GM21447 (cell line): ENCODE data around the gene AURKAIP1.
A peak's percentile ranks its signal among the peaks of the same experiment; 100 is the strongest.
"Not testable (repeated sequence)": the region's sequence is repeated elsewhere in the genome, so short reads cannot be mapped to it uniquely, and the experiment has no call there.

ENCODE experiments used
- ATAC-seq: cut with Tn5 transposase; IDR thresholded peaks from one replicate; pipeline ENCODE4 v1.9.1; 2021; ENCODE audit not compliant: unreplicated experiment

Gene AURKAIP1

DNA sequence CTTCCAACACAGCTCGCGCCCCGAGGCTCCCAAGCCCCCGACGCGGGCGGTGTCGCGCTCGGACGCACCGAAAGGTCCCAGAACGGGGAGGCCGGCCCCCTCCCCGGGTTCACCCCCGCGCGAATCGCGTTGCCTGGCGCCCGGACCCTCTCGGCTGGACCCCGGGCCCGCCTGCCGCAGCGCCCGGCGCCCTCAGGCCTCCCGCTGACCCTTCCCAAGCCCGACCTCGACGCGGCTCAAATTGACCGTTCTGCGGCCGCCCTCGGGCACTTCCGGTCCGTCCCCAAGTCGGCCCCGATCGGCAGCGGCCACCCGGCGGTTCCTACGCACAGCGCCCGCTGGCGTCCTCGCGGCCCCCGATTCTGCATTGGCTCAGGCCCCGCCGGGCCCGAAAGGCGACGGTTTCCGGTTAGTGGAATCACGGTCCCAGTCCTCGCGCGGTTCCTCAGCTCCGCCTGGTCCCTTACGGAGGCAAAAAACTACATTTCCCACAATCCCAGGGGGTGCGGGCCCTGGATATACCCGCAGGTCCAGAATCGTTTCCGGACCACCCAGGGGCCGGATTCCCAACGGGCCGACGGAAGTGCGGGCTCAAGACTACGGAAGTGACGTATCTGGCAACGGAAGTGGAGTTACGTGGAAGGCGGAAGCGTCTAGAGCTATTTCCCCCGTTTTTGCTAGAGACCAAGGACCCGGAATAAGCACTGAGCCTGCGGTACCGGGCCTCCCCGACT, at the start of gene AURKAIP1:
Gene AURKAIP1 (minus strand): TSS at position 279 of the 734 bp plus-strand sequence. CDS start 451 bp downstream, outside the sequence.
- peak; percentile 85 for ATAC-seq

DNA sequence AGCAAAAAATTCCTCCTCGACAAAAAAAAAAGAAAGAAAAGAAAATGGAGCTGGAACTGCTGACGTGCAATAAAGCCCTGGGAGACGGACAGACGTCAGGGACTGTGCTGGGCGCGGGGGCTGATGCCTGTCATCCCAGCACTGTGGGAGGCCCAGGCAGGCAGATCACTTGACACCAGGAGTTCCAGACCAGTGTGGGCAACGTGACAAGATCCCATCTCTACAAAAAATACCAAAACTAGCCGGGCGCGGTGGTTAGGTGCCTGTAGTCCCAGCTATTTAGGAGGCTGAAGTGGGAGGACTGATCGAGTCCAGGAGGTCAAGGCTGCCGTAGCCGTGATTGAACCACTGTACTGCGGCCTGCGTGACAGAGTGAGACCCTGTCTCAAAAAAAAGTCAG, 49.7 kb upstream of the AURKAIP1 start:
- ATAC-seq, result no peak

DNA sequence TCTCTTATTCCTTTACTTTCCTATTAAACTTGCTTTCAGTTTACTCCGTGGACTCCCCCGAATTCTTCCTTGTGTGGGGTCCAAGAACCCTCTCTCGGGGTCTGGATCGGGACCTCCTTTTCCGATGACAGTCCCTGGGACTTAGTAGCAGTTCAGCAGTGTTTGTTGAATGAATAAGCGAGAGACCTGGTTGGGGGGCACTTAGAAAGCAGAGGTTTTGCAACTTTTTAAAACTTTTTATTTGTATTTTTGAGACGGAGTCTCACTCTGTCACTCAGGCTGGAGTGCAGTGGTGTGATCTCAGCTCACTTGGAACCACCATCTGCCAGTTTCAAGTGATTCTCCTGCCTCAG, 48.2 kb upstream of the AURKAIP1 start:
- no peak for ATAC-seq

DNA sequence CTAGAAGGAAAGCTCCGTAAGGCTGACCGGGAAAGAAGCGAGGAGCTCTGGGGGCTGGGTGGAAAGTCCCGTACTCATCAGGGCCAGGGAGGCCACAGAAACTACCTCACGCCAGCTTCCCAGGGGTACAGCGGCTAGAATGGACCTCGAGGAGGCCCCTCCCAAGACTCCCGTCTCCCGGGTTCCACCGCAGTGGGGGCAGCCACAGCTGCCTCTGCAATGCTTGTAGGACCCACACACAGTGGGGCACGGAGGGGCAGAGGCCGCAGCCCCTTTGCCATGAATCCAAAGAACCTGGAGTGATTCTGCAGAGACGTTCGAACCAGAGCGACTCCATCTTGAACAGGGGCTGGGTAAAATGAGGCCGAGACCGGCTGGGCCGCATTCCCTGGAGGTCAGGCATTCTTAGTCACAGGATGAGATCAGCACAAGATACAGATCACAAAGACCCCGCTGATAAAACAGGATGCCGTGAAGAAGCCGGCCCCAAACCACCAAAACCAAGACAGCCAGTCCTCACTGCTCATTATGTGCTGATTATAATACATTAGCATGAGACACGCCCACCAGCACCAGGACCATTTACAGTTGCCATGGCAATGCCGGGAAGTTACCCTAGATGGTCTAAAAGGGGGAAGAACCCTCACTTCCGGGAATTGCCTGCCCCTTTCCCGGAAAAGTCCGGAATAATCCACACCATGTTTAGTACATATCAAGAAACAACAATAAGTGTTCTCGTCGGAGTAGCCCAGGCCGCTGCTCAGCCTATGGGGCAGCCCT, 47.6 kb upstream of the AURKAIP1 start:
- no peak for ATAC-seq

DNA sequence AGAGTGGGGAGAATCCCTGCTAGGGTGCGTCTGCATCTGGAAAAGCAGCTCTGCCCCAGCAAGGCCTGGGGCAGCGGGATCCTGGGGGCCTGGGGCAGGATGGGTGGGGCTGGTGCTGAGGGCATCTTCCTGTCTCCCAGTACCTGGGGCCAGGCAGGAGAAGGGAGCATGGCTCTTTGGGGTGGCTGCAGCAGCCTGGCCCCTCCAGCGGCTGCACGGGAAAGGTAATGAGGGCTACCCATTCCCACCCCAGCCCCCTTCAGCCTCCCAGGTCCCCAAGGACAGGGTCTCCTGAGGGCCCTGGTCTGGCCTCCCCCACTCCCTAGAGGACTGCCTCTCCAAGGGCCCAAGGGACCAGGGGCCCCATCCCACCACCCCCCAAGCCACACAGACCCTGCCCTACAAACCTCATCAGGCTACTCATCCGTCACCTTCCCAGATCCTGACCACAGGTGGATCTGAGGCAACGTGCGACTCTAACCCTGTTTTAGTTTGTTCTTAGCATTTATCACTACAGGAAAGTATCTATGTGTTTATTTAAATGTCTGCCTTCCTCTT, 47.0 kb upstream of the AURKAIP1 start:
- ATAC-seq, result no peak

DNA sequence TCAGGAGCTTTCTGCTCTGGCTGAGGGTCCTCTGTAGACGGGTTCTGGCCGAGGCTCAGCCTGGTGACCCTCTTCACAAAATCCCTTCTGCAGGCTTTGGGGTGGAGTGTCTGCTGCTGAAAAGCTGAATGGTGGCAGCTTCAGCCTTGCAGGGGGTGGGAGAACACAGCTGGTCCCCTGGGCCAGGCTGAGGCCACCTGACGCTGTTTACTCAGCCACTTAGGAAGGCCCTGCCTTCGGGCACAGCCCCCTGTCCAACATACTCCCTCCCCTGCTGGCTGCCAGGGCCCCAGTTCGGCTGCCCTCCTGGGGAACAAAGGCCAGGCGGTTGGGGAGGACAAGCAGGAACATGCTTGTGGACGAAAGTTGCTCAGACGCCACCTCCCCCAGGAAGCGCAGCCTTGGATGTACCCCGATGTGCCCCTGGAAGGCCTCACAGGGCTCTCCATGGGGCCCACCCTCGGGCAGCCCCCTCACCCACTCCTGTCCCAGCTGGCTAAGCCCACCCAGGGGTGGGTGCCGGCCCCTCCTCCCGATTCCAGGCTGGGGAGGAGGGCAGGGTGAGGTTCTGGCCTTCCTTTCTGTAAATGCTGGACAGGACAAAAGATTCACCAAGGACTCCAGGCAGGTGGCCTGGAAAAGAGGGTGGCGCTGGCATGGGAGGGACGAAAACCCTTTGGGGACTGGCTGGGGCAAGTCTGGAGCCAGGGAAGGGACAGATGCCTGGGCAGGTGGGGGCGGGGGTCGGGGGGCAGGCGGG, 46.3 kb upstream of the AURKAIP1 start, which contains the start of gene ANKRD65:
Gene ANKRD65 (minus strand): TSS at position 130 of the 760 bp plus-strand sequence. CDS start 271 bp downstream, outside the sequence.
- no peak for ATAC-seq

DNA sequence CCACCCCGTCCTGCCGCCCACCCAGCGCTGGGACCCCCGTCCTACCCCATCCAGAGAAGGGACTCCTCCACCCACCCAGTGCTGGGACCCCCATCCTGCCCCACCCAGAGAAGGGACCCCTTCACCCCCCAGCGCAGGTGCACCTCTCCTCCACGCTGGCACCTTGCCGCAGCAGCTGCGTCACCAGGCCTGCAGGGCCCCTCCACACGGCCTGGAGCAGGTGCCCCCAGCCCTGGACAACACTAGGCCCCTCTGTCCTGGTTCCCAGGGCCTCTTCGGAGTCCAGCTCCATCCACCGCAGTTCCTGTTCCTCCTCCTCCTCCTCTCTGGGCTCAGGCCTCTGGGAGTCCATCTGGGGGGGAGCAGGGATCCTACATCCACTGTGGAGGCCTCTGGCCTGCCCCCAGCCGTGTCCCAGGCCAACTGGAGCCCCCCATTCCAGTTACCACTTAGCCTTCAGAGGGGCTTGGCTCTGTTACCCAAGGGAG, 45.7 kb upstream of the AURKAIP1 start:
- no peak for ATAC-seq

DNA sequence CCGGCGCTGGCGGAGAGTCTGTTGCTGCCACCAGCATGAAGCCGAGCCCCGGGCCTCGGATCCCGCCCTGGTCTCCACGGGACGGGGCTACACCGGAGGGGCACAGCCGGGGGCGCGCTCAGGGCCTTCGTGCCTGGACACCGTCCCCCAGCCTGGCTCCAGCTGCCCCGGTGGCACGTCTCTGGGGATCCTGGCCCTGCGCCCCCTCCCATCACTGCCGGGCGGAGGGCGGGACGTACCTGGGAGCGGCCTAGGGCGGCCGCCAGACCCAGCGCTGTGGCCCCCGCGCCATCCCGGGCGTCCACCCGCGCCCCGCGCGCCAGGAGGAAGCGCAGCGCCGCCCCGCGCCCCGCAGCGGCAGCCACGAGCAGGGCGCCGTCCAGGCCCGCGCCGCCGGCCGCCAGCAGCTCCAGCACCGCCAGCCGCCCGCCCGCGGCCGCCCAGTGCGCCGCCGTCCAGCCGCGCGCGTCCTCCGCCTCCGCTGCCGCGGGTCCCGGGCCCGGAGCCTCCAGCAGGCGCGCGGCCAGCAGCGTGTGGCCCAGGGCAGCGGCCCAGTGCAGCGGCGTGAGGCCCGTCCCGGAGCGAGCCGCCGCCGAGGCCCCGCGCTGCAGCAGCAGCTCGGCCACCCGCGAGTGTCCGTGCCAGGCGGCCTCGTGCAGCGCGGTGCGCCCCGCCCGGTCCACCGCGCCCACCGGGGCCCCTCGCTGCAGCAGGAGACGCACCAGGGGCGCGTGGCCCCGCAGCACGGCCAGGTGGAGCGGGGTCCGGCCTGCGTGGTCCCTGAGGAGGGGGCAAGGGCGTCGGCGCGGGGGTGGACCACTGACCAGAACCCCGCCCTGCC, 45.0 kb upstream of the AURKAIP1 start:
- ATAC-seq, result no peak

DNA sequence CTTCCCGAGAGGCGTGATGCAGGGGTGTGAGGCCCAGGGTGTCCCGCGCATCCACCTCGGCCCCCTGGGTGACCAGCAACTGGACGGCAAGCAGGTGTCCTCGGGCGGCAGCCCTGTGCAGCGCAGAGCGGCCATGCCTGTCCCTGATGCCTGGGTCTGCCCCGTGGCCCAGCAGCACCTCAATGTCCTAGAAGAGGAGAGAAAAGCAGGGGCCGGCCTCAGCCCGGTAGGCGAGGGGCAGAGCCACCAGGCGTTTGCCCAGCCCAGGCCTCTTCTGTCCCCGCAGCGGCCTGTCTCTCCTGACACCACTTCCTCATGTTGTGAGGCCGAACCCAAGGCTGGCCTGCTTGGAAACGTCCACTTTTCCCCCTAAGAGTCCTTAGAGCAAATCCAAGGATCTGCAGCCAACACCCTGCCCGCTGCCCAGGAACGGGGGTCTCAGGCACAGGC, 44.4 kb upstream of the AURKAIP1 start:
- no peak for ATAC-seq

DNA sequence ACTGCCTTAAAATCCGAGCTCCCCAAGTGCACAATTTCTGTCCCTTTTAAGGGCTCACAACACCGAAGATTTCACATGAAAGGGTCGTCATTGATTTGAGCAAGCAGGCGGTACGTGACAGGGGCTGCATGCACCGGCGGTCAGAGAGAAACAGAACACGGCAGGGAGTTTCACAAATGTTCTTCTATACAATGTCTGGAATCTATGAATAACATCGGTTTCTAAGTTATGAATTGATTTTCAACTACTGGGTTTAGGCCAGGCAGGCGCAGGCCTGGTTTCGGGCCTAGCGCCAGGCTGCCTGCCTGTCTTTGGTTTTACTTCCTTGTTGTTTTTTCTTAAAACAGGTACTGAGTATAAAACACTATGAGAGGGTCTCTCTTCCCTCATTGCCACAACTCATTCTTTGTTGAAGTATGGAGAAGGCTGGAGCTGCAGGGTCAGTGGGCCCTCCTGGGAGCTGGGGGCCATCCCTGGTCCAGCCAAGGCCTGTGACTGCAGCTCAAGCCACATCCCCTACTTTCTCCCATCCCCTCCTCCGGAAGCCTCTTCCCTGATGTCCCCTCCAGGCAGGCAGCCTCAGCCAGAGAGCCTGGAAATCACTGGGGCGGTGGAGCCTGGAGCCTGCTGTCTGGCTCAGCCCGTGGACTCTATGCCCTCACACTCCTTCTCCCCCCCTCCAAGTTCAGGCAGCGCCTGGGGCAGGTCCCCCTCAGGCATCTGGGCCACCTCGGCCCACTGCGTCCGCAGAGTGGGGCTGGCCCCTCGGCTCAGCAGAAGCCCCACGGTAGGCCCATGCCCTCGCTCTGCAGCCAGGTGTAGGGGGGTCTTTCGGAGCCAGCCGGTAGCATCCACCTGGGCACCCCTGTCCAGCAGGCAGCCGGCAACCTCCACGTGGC, 43.7 kb upstream of the AURKAIP1 start:
- ATAC-seq, result no peak

DNA sequence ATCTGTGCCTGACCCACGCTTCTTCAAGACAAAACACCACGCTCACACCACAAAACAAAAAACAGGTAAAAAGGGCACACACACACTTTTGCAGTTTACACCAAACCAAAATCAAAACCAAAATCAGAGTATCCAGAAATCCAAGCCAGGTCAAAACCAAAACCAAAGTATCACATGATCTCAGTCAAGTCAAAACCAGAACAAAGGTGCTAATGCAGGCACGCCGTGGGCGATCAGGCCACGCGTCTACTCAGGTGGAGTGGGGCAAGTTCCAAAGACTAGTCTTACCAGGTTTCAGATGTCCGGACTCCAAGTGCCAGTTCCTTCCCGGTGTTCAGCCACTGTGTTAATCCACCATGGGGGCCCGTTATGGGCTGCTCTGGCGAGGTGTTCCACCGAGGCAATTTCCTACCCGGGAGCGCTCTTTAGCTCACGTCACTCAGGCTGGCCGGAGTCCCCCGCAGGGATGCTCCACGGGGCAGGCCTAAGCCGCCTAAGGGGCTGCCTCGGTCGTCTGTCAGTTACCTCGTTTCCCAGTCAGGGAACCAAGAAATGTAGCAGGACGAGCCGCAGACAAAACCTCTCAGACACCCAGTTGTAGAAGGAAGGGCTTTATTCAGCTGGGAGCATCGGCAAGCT, 42.9 kb upstream of the AURKAIP1 start:
- not testable (repeated sequence) for ATAC-seq

DNA sequence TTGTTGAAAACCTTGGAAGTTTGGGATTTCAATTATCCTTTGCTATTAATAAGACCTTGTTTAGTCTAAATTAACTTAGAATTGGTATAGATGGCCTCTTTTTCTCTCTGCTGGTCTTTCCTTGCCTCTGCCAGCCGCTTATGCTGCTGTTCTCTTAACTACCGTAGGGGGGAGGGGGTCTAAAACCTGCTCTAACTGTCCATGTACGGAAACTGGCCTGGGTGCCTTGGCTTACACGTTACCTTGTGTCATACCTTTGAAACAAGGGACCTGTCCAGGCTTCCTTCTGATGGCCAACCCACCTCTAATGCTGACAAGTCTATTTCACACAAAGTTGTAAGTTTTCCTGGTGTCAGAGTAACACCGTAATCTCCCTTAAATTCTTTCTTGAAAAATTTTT, 42.4 kb upstream of the AURKAIP1 start:
- not testable (repeated sequence) for ATAC-seq

DNA sequence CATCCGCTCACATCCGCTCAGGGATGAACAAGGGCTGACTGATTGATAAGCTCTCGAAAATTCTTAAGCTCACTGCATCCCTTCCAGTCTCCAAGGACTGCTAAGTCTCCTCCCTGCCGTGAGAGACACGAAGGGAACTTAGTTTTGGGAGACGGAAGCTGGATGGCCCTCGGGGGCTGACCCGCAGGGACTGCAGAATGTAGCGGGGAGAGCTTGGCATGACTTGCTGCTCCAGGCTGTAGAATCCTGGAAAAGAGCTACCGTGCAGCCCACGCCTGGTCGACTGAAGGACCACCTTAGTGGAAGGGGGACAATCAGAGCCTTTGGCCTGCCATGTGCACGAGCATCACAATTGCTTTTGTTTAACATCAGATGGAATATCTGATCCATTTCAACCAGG, 40.7 kb upstream of the AURKAIP1 start:
- no peak for ATAC-seq

DNA sequence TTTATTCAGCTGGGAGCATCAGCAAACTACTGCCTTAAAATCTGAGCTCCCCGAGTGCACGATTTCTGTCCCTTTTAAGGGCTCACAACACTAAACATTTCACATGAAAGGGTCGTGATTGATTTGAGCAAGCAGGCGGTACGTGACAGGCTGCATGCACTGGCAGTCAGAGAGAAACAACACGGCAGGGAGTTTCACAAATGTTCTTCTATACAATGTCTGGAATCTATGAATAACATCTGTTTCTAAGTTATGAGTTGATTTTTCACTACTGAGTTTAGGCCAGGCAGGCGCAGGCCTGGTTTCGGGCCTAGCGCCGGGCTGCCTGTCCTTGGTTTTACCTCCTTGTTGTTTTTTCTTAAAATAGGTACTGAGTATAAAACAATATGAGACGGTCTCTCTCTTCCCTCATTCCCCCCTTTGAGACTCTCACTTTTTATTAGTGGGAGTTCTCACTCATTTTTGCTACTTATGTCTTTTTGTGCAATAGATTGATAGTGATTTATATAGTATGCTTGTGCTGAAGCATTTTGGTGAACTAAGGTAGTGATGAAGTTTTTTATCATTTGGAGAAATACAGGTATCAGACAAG, 37.4 kb upstream of the AURKAIP1 start:
- not testable (repeated sequence) for ATAC-seq

DNA sequence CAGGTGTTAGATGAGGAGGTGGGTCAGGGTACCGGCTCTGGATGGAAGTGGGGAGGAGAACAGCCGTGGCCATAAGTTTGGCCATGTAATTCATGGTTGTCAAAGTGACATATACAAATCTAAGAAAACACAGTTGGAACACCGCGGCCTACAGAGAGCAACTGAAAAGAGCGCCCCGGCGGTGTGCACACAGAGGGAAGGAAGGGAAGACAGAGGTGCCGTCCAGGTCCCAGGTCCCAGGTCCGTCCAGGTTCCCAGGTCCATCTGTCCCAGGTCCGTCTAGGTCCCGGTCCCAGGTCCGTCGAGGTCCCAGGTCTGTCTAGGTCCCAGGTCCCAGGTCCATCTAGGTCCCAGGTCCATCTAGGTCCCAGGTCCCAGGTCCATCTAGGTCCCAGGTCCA, 36.6 kb upstream of the AURKAIP1 start:
- ATAC-seq, result no peak

DNA sequence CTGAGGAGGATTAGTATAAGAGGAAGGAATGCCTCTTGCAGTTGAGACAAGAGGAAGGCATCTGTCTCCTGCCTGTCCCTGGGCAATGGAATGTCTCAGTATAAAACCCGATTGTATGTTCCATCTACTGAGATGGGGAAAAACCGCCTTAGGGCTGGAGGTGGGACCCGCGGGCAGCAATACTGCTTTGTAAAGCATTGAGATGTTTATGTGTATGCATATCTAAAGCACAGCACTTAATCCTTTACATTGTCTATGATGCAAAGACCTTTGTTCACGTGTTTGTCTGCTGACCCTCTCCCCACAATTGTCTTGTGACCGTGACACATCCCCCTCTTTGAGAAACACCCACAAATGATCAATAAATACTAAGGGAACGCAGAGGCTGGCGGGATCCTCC, 35.2 kb upstream of the AURKAIP1 start:
- ATAC-seq, result not testable (repeated sequence)

DNA sequence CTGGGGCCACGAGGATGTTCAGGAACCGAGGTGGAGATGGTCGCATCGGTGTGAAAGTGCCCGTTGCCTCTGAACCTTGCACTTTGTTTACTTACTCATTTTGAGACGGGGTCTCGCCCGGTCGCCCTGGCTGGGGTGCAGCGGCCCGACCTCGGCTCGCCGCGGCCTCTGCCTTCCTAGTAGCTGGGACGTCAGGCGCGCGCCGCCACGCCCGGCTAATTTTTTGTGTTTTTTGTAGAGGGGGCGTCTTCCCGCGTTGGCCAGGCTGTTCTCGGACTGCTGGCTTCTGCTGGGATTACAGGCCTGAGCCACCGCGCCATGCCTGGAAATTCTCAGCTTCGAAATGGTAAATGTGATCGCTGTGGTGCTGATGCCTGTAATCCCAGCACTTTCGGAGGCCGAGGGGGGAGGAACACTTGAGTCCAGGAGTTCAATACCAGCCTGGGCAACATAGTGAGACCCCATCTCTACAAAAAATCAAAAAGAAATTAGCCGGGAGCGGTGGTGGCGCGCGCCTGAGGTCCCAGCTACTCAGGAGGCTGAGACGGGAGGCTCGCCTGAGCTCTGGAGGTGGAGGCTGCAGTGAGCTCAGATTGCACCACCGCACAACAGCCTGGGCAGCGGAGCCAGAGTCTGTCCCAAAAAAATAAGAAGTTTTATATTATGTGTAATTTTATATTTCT, 32.8 kb upstream of the AURKAIP1 start:
- ATAC-seq, result peak; percentile 4
